ENCODE measurements around the gene IFNA8. TPM values are rescaled to one million over a fixed set of nuclear protein-coding genes. Genes with fewer than 3 reads are reported as not detected.

The IFNA8 gene
- total RNA-seq, 1 donor from 2014 or later, result not detected

GRCh38 chr9:21454149-21454548 lies 45.2 kb downstream of the IFNA8 start:
- H3K4me3 ChIP-seq, result no peak overlapping the region
- H3K4me1 Mint-ChIP-seq, result no peaks in the 10 kb centered on the region

GRCh38 chr9:21455320-21455719 lies 46.4 kb downstream of the IFNA8 start:
- DNase-seq (ENCODE audit: low spot score), result peak; percentile 54
- no peaks in the 10 kb centered on the region for H3K27me3 ChIP-seq
- Mint-ChIP-seq H3K27ac (no peak overlapping the region), H3K9me3 (no peaks in the 10 kb centered on the region), H3K36me3 (no peaks in the 10 kb centered on the region), H3K4me3 (no peak overlapping the region), H3K4me1 (no peaks in the 10 kb centered on the region), H3K27me3 (ENCODE audit: insufficient read depth, low read depth) (peaks cover under 1% of the 10 kb centered on the region)
- no peaks in the 10 kb centered on the region for H3F3A ChIP-seq (ENCODE audit: low read depth)
- TF ChIP-seq EZH2 (IDR thresholded peaks at IDR 0.05), result no peak
- TF ChIP-seq EZH2phosphoT487 (IDR thresholded peaks at IDR 0.05), result no peak
- peak; percentile 67 for TF ChIP-seq CTCF (IDR thresholded peaks at IDR 0.05)
- no peak overlapping the region for H3K9ac ChIP-seq
- H2AFZ ChIP-seq (replicated peaks), result no peak overlapping the region
- no peak overlapping the region for H3K27ac ChIP-seq
- no peak overlapping the region for H3K4me2 ChIP-seq
- no peaks in the 10 kb centered on the region for H4K20me1 ChIP-seq (ENCODE audit: low read depth)
- H3K9me3 ChIP-seq (ENCODE audit: low read depth), result no peaks in the 10 kb centered on the region
- H3K4me1 ChIP-seq, result no peaks in the 10 kb centered on the region
- H3K79me2 ChIP-seq (ENCODE audit: low read depth), result no peaks in the 10 kb centered on the region
- H3K4me3 ChIP-seq, result no peak overlapping the region
- H3K36me3 ChIP-seq, result no peaks in the 10 kb centered on the region

More at GRCh38 chr9:21454149-21454548, 45.2 kb downstream of the IFNA8 start:
- no peaks in the 10 kb centered on the region for H3K4me1 ChIP-seq
- H3K27me3 ChIP-seq, result no peaks in the 10 kb centered on the region
- DNase-seq (ENCODE audit: low spot score), result no peak
- no peaks in the 10 kb centered on the region for H3F3A ChIP-seq (ENCODE audit: low read depth)
- no peaks in the 10 kb centered on the region for H3K9me3 Mint-ChIP-seq
- H3K27me3 Mint-ChIP-seq (ENCODE audit: insufficient read depth, low read depth), result peaks cover 2% of the 10 kb centered on the region
- no peak overlapping the region for H3K4me2 ChIP-seq
- no peak overlapping the region for H2AFZ ChIP-seq (replicated peaks)
- H3K9me3 ChIP-seq (ENCODE audit: low read depth), result no peaks in the 10 kb centered on the region
- H3K36me3 Mint-ChIP-seq, result no peaks in the 10 kb centered on the region
- TF ChIP-seq EZH2phosphoT487 (IDR thresholded peaks at IDR 0.05) (no peak), CTCF (IDR thresholded peaks at IDR 0.05) (no peak), EZH2 (IDR thresholded peaks at IDR 0.05) (no peak)
- H3K4me3 Mint-ChIP-seq, result no peak overlapping the region
- no peaks in the 10 kb centered on the region for H3K79me2 ChIP-seq (ENCODE audit: low read depth)
- H3K27ac Mint-ChIP-seq, result no peak overlapping the region
- H4K20me1 ChIP-seq (ENCODE audit: low read depth), result no peaks in the 10 kb centered on the region
- no peak overlapping the region for H3K27ac ChIP-seq
- H3K36me3 ChIP-seq, result no peaks in the 10 kb centered on the region
- H3K9ac ChIP-seq, result no peak overlapping the region

Other genes with a start within 250 kb of the IFNA8 start
- gene IFNA21, start 242.5 kb upstream of the IFNA8 start, total RNA-seq (ENCODE audit: low replicate concordance), result not detected in 2 replicates
- gene IFNA4, start 221.5 kb upstream of the IFNA8 start, total RNA-seq (ENCODE audit: low replicate concordance), result not detected in 2 replicates
- gene IFNA7, start 206.9 kb upstream of the IFNA8 start, total RNA-seq (ENCODE audit: low replicate concordance), result not detected in 2 replicates
- not detected in 2 replicates for gene IFNA10, start 202.0 kb upstream of the IFNA8 start, total RNA-seq (ENCODE audit: low replicate concordance)
- not detected in 2 replicates for gene IFNA16, start 191.8 kb upstream of the IFNA8 start, total RNA-seq (ENCODE audit: low replicate concordance)
- not detected in 2 replicates for gene IFNA17, start 180.9 kb upstream of the IFNA8 start, total RNA-seq (ENCODE audit: low replicate concordance)
- not detected in 2 replicates for gene IFNA14, start 169.1 kb upstream of the IFNA8 start, total RNA-seq (ENCODE audit: low replicate concordance)
- 0.21 TPM in 1 of 2 replicates, not detected in the other for gene IFNA5, start 103.8 kb upstream of the IFNA8 start, total RNA-seq (ENCODE audit: low replicate concordance)
- gene KLHL9, start 73.7 kb upstream of the IFNA8 start, total RNA-seq (ENCODE audit: low replicate concordance), result 33.5 and 42.0 TPM in 2 replicates
- gene IFNA6, start 58.2 kb upstream of the IFNA8 start, total RNA-seq (ENCODE audit: low replicate concordance), result not detected in 2 replicates
- not detected in 2 replicates for gene IFNA13, start 41.1 kb upstream of the IFNA8 start, total RNA-seq (ENCODE audit: low replicate concordance)
- gene IFNA2, start 23.7 kb upstream of the IFNA8 start, total RNA-seq (ENCODE audit: low replicate concordance), result not detected in 2 replicates
- not detected in 2 replicates for gene IFNA1, start 31.3 kb downstream of the IFNA8 start, total RNA-seq (ENCODE audit: low replicate concordance)
- 0.12 TPM in 1 of 2 replicates, not detected in the other for gene IFNE, start 73.2 kb downstream of the IFNA8 start, total RNA-seq (ENCODE audit: low replicate concordance)